NCI-H1930 (cell line): ENCODE data around the gene CDH4.

Source experiments
- DNase-seq, 2 experiments: peaks; one replicate each; lab custom pipeline; 2025; lab: John Stamatoyannopoulos, UW

CDH4 gene

GRCh38 chr20:61605862-61606557 is 353.9 kb downstream of the CDH4 start:
- DNase-seq = no peak

GRCh38 chr20:61608275-61609085 is 356.4 kb downstream of the CDH4 start:
- DNase-seq = no peak

GRCh38 chr20:61609461-61609860 is 357.4 kb downstream of the CDH4 start:
- no peak for DNase-seq

DNA sequence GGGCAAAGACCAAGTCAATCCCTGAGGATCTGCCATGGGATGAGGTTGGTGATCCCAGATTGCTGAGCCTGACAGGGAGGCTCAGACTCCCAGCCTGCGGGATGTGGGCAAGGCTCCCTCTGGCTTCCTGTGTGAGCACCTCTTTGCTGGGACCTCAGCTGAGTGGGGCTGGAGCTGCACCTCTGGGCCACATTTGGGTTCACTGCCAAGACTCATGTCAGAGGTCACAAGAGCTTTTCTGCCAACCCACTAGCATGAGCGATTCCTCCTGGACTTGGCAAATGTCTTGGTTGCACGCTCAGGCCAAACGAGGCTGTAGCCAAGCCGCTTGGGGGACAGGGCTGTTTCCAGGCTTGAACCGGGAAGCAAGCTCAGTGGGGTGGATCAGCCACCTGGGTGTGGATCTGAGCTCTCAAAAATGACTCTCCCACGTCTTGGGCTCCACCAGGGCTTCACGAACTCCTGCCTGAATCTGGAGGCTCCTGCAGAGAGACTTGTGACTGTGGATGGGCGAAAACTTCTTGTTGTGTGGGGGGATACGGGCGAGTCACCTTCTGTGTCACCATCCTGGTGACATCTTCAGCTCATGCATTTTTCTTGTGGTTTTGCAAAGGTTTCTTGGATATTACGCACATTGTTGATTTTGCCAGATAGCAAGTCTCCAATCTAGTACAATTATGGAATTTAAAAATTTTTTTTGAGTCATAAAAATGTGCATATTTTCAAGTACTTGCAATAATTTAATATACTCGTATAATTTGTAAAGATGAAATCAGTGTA is 359.5 kb downstream of the CDH4 start:
- DNase-seq = no peak

GRCh38 chr20:61613917-61614705 is 362.1 kb downstream of the CDH4 start:
- no peak for DNase-seq

GRCh38 chr20:61614706-61615100 is 362.6 kb downstream of the CDH4 start:
- DNase-seq = no peak

GRCh38 chr20:61615806-61616205 is 363.7 kb downstream of the CDH4 start:
- DNase-seq = no peak

- no peak for DNase-seq
Measured at GRCh38 chr20:61619751-61620150, 367.7 kb downstream of the CDH4 start.

- DNase-seq = no peak
Measured at GRCh38 chr20:61620174-61620573, 368.1 kb downstream of the CDH4 start.

- no peak for DNase-seq
Measured at GRCh38 chr20:61621035-61621730, 369.1 kb downstream of the CDH4 start.

DNA sequence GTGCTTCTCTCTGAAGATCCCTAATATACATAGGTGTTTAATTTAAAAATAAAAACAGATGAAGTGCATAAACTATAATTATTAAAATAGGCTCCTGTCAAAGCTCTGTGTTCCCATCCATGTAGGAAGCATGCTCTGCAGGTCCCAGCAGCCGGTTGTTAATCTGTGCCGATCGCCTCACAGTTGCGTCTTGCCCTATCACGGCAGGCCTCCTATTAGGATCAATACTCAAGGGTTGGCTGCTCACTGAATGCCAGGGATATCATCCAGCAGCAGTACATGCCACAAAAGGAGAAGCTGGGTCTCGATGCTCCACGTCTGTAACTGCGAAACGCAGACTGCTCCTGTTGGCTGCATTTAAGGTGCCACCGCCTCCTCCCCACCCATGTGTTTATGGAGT is 369.8 kb downstream of the CDH4 start:
- no peak for DNase-seq

DNA sequence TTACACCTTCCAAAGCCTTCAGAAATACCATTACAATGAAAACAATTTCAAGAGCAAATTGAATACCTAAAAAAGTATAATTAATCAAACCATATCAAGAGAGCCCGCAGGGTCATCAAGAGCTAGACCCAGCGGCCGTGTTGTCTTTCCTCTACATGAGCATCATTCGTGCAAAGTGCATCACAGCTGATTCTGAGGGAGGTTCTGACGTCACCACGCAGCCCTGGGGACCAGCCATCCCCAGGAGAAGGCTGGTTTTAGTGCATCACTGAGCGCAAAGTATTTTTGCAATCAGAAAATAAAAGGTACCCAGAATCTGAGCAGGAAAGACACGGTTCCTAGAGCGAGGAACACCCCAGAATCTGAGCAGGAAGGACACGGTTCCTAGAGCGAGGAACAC is 371.4 kb downstream of the CDH4 start:
- no peak for DNase-seq

GRCh38 chr20:61625246-61625645 is 373.2 kb downstream of the CDH4 start:
- no peak for DNase-seq

DNA sequence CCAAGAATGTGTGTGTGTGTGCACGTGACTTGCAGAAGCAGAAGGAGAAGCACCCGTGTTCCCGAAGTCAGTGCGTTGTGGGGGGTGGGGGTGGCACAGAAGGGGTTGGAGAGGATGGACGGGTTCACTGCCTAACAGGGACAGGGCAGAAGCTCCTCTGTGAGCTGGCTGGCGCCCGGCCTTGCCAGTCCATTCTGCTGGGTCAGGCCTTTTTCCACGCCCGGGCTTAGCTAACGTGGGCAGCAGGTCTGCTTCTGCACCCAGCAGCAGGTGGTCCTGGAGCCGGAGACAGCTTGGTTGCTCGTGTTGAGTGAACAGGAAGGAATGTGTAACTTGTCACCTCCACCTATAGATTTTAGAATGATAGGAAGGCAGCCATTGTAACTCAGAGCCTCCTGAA is 374.4 kb downstream of the CDH4 start:
- no peak for DNase-seq

- no peak for DNase-seq
Measured at GRCh38 chr20:61627791-61628415, 375.8 kb downstream of the CDH4 start.

- no peak for DNase-seq
Measured at GRCh38 chr20:61628480-61628879, 376.4 kb downstream of the CDH4 start.

- no peak for DNase-seq
Measured at GRCh38 chr20:61628901-61629601, 377.0 kb downstream of the CDH4 start.

- DNase-seq = no peak
Measured at GRCh38 chr20:61629602-61630390, 377.7 kb downstream of the CDH4 start.

DNA sequence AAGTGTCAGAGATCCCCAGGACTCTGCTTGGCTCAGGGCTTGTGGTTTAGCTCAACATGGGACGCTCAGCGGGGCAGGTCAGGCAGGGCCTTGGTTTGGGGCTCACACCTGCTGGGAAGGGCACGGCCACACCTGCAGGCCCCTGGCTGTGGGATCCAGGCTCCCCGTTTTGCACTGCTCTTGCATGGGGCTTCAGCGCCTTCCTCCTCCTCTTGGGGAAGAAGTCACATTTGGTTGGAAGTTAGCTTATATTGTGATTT is 378.3 kb downstream of the CDH4 start:
- no peak for DNase-seq

- no peak for DNase-seq
Measured at GRCh38 chr20:61630816-61631215, 378.8 kb downstream of the CDH4 start.
